ENCODE results near the gene CCDC170.

- TF ChIP-seq, protein P1, sequence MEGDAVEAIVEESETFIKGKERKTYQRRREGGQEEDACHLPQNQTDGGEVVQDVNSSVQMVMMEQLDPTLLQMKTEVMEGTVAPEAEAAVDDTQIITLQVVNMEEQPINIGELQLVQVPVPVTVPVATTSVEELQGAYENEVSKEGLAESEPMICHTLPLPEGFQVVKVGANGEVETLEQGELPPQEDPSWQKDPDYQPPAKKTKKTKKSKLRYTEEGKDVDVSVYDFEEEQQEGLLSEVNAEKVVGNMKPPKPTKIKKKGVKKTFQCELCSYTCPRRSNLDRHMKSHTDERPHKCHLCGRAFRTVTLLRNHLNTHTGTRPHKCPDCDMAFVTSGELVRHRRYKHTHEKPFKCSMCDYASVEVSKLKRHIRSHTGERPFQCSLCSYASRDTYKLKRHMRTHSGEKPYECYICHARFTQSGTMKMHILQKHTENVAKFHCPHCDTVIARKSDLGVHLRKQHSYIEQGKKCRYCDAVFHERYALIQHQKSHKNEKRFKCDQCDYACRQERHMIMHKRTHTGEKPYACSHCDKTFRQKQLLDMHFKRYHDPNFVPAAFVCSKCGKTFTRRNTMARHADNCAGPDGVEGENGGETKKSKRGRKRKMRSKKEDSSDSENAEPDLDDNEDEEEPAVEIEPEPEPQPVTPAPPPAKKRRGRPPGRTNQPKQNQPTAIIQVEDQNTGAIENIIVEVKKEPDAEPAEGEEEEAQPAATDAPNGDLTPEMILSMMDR (IDR thresholded peaks at IDR 0.05) = no peak
- TF ChIP-seq POLR2A (IDR thresholded peaks at IDR 0.05) = no peak
These were observed 535 bp upstream of the CCDC170 start for GRCh38 chr6:151493161-151493803.

Data from lower leg skin (tissue), 3 donors.